ENCODE data around the gene JAKMIP1.

GRCh38 chr4:6239968-6240367, 39.6 kb upstream of the JAKMIP1 start:
- TF ChIP-seq CTCF (conservative IDR thresholded peaks at IDR 0.05; ENCODE audit: low read length) (no peak), EZH2phosphoT487 (IDR thresholded peaks at IDR 0.05; ENCODE audit: borderline replicate concordance, low read depth, low read length) (no peak)

Data from OCI-LY7 (cell line).